Measurements from ENCODE around the gene CD109. TPM values are rescaled to one million over a fixed set of nuclear protein-coding genes. Genes with fewer than 3 reads are reported as not detected.

CD109 gene
- total RNA-seq, 1 donor from 2014 or later: 26.0 TPM

DNA sequence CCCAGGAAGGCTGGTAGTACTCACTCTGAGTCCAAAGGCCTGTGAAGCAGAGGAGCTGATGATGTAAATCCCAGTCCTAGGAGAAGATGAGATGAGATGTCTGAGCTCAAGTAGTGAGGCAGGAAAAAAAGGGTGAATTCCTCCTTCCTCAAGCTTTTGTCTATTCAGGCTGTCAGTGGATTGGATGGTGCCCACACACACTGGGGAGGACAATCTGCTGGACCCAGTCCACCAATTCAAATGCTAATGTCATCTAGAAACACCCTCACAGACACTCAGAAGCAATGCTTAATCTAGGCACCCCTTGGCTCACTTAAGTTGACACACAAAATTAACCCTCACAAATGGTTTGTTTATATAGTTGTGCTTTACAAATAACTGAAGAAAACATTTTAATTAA lies 94.6 kb downstream of the CD109 start:
- Mint-ChIP-seq H3K4me1 (ENCODE audit: low read depth) (peaks cover 4% of the 10 kb centered on the region), H3K9me3 (ENCODE audit: low read depth) (no peaks in the 10 kb centered on the region), H3K27ac (ENCODE audit: unreplicated experiment) (no peak overlapping the region), H3K4me3 (ENCODE audit: unreplicated experiment) (no peak overlapping the region), H3K27me3 (ENCODE audit: low read depth) (no peaks in the 10 kb centered on the region), H3K36me3 (ENCODE audit: low read depth) (peaks cover 13% of the 10 kb centered on the region)
- no peak for DNase-seq (ENCODE audit: low spot score)
- TF ChIP-seq, protein P1, sequence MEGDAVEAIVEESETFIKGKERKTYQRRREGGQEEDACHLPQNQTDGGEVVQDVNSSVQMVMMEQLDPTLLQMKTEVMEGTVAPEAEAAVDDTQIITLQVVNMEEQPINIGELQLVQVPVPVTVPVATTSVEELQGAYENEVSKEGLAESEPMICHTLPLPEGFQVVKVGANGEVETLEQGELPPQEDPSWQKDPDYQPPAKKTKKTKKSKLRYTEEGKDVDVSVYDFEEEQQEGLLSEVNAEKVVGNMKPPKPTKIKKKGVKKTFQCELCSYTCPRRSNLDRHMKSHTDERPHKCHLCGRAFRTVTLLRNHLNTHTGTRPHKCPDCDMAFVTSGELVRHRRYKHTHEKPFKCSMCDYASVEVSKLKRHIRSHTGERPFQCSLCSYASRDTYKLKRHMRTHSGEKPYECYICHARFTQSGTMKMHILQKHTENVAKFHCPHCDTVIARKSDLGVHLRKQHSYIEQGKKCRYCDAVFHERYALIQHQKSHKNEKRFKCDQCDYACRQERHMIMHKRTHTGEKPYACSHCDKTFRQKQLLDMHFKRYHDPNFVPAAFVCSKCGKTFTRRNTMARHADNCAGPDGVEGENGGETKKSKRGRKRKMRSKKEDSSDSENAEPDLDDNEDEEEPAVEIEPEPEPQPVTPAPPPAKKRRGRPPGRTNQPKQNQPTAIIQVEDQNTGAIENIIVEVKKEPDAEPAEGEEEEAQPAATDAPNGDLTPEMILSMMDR (IDR thresholded peaks at IDR 0.05): no peak

DNA sequence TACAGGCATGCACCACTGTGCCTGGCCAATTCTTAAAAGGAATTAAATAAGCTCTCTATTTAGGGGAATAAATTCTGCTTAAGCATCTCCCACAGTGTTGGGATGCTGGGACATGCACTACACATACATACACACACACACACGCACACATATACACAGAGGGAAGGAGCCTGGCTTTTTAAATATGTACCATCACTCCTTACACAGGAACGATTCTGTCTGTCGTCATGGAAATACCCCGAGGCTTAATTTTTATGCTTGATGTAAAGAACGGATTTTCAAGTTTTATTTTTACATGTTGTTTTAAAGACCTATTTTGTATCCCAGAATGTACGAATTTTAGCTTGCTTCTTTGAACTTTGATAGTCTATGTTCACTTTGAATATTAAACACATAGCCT lies 95.3 kb downstream of the CD109 start:
- no peaks in the 10 kb centered on the region for H3K27me3 Mint-ChIP-seq (ENCODE audit: low read depth)
- peaks cover 4% of the 10 kb centered on the region for H3K4me1 Mint-ChIP-seq (ENCODE audit: low read depth)
- H3K27ac Mint-ChIP-seq (ENCODE audit: unreplicated experiment): no peak overlapping the region
- H3K36me3 Mint-ChIP-seq (ENCODE audit: low read depth): peaks cover 10% of the 10 kb centered on the region
- H3K4me3 Mint-ChIP-seq (ENCODE audit: unreplicated experiment): no peak overlapping the region
- TF ChIP-seq, protein P1 (IDR thresholded peaks at IDR 0.05): no peak
- H3K9me3 Mint-ChIP-seq (ENCODE audit: low read depth): no peaks in the 10 kb centered on the region
- DNase-seq (ENCODE audit: low spot score): no peak

DNA sequence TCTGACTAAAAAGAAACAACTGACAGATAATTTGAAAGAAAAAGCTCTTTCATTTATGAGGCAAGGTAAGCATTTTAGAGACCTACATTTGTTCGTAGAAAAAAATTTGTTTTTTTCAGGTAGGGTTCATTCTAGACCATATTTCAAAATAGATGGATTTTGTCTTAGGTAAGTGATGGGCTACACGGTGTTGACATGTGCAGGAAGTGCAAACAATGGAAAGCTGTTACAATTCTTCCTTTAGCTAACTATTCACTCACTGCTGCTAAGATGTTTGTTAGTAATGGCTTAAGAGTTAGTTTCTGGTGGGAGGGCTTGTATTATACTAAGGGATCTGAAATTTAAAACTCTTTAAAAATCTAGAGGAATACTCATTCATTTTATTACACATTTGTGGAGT lies 96.7 kb downstream of the CD109 start:
- no peaks in the 10 kb centered on the region for H3K9me3 Mint-ChIP-seq (ENCODE audit: low read depth)
- peaks cover 8% of the 10 kb centered on the region for H3K36me3 Mint-ChIP-seq (ENCODE audit: low read depth)
- TF ChIP-seq, protein P1 (IDR thresholded peaks at IDR 0.05): no peak
- H3K4me3 Mint-ChIP-seq (ENCODE audit: unreplicated experiment): no peak overlapping the region
- no peaks in the 10 kb centered on the region for H3K27me3 Mint-ChIP-seq (ENCODE audit: low read depth)
- DNase-seq (ENCODE audit: low spot score): no peak
- H3K27ac Mint-ChIP-seq (ENCODE audit: unreplicated experiment): no peak overlapping the region
- H3K4me1 Mint-ChIP-seq (ENCODE audit: low read depth): peaks cover 4% of the 10 kb centered on the region

DNA sequence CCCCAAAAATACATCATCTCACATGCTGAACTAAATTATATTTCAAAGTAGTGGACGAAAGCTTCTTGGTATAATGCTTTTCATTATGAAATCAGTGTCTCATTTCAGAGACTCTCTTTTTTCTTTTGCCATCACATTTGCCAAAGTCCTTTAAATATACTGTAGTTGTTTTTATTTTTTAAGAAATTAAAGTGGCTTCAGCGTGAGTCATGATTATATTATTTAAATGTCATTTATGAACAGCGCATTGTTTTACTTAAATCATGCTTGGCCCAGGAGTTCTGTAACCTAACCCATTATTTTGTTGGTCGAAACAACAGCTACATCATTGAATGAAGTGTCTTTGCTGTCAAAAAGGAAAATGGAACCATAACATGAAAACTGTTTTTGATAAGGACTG lies 100.9 kb downstream of the CD109 start:
- H3K36me3 Mint-ChIP-seq (ENCODE audit: low read depth): peaks cover 8% of the 10 kb centered on the region
- H3K4me3 Mint-ChIP-seq (ENCODE audit: unreplicated experiment): no peak overlapping the region
- DNase-seq (ENCODE audit: low spot score): no peak
- H3K27me3 Mint-ChIP-seq (ENCODE audit: low read depth): no peaks in the 10 kb centered on the region
- TF ChIP-seq, protein P1 (IDR thresholded peaks at IDR 0.05): no peak
- H3K4me1 Mint-ChIP-seq (ENCODE audit: low read depth): peaks cover 3% of the 10 kb centered on the region
- H3K9me3 Mint-ChIP-seq (ENCODE audit: low read depth): peaks cover 5% of the 10 kb centered on the region
- no peak overlapping the region for H3K27ac Mint-ChIP-seq (ENCODE audit: unreplicated experiment)

DNA sequence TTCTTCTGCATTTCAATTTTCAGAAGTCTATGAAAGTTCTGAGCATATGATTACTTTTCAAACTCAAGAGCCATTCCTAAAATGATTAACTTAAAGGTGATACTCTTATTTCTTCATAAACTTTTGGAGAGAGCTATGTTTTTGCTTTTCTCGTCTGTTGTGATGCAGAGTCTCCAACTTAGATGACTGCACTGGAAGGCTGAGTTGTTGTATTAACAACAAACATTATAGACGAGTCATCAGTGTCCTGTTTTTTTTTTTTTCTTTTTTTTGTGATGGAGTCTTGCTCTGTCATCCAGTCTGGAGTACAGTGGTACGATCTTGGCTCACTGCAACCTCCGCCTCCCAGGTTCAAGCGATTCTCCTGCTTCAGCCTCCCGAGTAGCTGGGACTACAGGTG lies 101.9 kb downstream of the CD109 start:
- Mint-ChIP-seq H3K4me1 (ENCODE audit: low read depth) (peaks cover 4% of the 10 kb centered on the region), H3K9me3 (ENCODE audit: low read depth) (peaks cover 5% of the 10 kb centered on the region), H3K27me3 (ENCODE audit: low read depth) (no peaks in the 10 kb centered on the region), H3K4me3 (ENCODE audit: unreplicated experiment) (no peak overlapping the region), H3K27ac (ENCODE audit: unreplicated experiment) (no peak overlapping the region), H3K36me3 (ENCODE audit: low read depth) (peaks cover 6% of the 10 kb centered on the region)
- TF ChIP-seq, protein P1 (IDR thresholded peaks at IDR 0.05): no peak
- DNase-seq (ENCODE audit: low spot score): no peak

Data from chondrocyte (in vitro differentiated cells).